ENCODE data around the gene CLSTN2.

CLSTN2 gene

GRCh38 chr3:140342668-140343067, 407.7 kb downstream of the CLSTN2 start:
- H3K79me2 ChIP-seq (ENCODE audit: insufficient read depth, low read depth): no peaks in the 10 kb centered on the region

GRCh38 chr3:140343211-140344081, 408.5 kb downstream of the CLSTN2 start:
- H3K79me2 ChIP-seq (ENCODE audit: insufficient read depth, low read depth): no peaks in the 10 kb centered on the region
- no peak for TF ChIP-seq CTCF (conservative IDR thresholded peaks at IDR 0.05; ENCODE audit: low read depth, low read length)

More at GRCh38 chr3:140342668-140343067, 407.7 kb downstream of the CLSTN2 start:
- TF ChIP-seq CTCF (conservative IDR thresholded peaks at IDR 0.05; ENCODE audit: low read depth, low read length): no peak
- H2AFZ ChIP-seq (ENCODE audit: low read depth): no peak overlapping the region
- H3K27ac ChIP-seq: no peak overlapping the region
- H4K20me1 ChIP-seq (ENCODE audit: insufficient read depth): no peaks in the 10 kb centered on the region
- H3K27me3 ChIP-seq (ENCODE audit: insufficient read depth, low read depth): no peaks in the 10 kb centered on the region
- no peak overlapping the region for H3K9ac ChIP-seq
- H3K4me2 ChIP-seq: no peak overlapping the region
- no peaks in the 10 kb centered on the region for H3K4me1 ChIP-seq (ENCODE audit: low read depth, poor library complexity, severe bottlenecking)
- no peaks in the 10 kb centered on the region for H3K36me3 ChIP-seq (ENCODE audit: insufficient read depth)
- no peak overlapping the region for H3K4me3 ChIP-seq (IDR thresholded peaks at IDR 0.05; ENCODE audit: insufficient read depth, low read depth, low read length)

GRCh38 chr3:140344082-140344454, 409.1 kb downstream of the CLSTN2 start:
- TF ChIP-seq CTCF (conservative IDR thresholded peaks at IDR 0.05; ENCODE audit: low read depth, low read length): no peak
- Histone ChIP-seq H3K4me1 (ENCODE audit: low read depth, poor library complexity, severe bottlenecking) (no peaks in the 10 kb centered on the region), H3K4me2 (no peak overlapping the region), H3K9ac (no peak overlapping the region), H3K4me3 (IDR thresholded peaks at IDR 0.05; ENCODE audit: insufficient read depth, low read depth, low read length) (no peak overlapping the region), H4K20me1 (ENCODE audit: insufficient read depth) (no peaks in the 10 kb centered on the region), H3K79me2 (ENCODE audit: insufficient read depth, low read depth) (no peaks in the 10 kb centered on the region), H3K36me3 (ENCODE audit: insufficient read depth) (no peaks in the 10 kb centered on the region), H2AFZ (ENCODE audit: low read depth) (no peak overlapping the region), H3K27ac (no peak overlapping the region), H3K27me3 (ENCODE audit: insufficient read depth, low read depth) (no peaks in the 10 kb centered on the region)

More at GRCh38 chr3:140343211-140344081, 408.5 kb downstream of the CLSTN2 start:
- H3K36me3 ChIP-seq (ENCODE audit: insufficient read depth): no peaks in the 10 kb centered on the region
- no peaks in the 10 kb centered on the region for H4K20me1 ChIP-seq (ENCODE audit: insufficient read depth)
- H3K27me3 ChIP-seq (ENCODE audit: insufficient read depth, low read depth): no peaks in the 10 kb centered on the region
- H3K9ac ChIP-seq: no peak overlapping the region
- no peak overlapping the region for H3K27ac ChIP-seq
- no peak overlapping the region for H3K4me3 ChIP-seq (IDR thresholded peaks at IDR 0.05; ENCODE audit: insufficient read depth, low read depth, low read length)
- no peak overlapping the region for H3K4me2 ChIP-seq
- no peak overlapping the region for H2AFZ ChIP-seq (ENCODE audit: low read depth)
- H3K4me1 ChIP-seq (ENCODE audit: low read depth, poor library complexity, severe bottlenecking): no peaks in the 10 kb centered on the region

- no peak for TF ChIP-seq CTCF (conservative IDR thresholded peaks at IDR 0.05; ENCODE audit: low read depth, low read length)
- Histone ChIP-seq H3K79me2 (ENCODE audit: insufficient read depth, low read depth) (no peaks in the 10 kb centered on the region), H3K9ac (no peak overlapping the region), H3K27me3 (ENCODE audit: insufficient read depth, low read depth) (no peaks in the 10 kb centered on the region), H4K20me1 (ENCODE audit: insufficient read depth) (no peaks in the 10 kb centered on the region), H3K4me2 (no peak overlapping the region), H3K27ac (no peak overlapping the region), H3K4me3 (IDR thresholded peaks at IDR 0.05; ENCODE audit: insufficient read depth, low read depth, low read length) (no peak overlapping the region), H3K36me3 (ENCODE audit: insufficient read depth) (no peaks in the 10 kb centered on the region), H2AFZ (ENCODE audit: low read depth) (no peak overlapping the region), H3K4me1 (ENCODE audit: low read depth, poor library complexity, severe bottlenecking) (no peaks in the 10 kb centered on the region)
Measured at GRCh38 chr3:140344601-140345205, 409.7 kb downstream of the CLSTN2 start.
